Measurements from ENCODE around the gene TMEM244.
"Not testable (repeated sequence)": the region's sequence is repeated elsewhere in the genome, so short reads cannot be mapped to it uniquely, and the experiment has no call there.

TMEM244 gene

GRCh38 chr6:129812145-129812777 lies 48.9 kb downstream of the TMEM244 start:
- no peak for DNase-seq (ENCODE audit: low spot score)

- not testable (repeated sequence) for DNase-seq (ENCODE audit: low spot score)
These were observed 54.0 kb downstream of the TMEM244 start for GRCh38 chr6:129807141-129807540.

GRCh38 chr6:129802920-129803319 lies 58.2 kb downstream of the TMEM244 start:
- not testable (repeated sequence) for DNase-seq (ENCODE audit: low spot score)

- no peak for DNase-seq (ENCODE audit: low spot score)
These were observed 59.2 kb downstream of the TMEM244 start for GRCh38 chr6:129801909-129802308.

GRCh38 chr6:129795261-129795660 lies 65.9 kb downstream of the TMEM244 start:
- no peak for DNase-seq (ENCODE audit: low spot score)

GRCh38 chr6:129793447-129793846 lies 67.7 kb downstream of the TMEM244 start:
- no peak for DNase-seq (ENCODE audit: low spot score)

- no peak for DNase-seq (ENCODE audit: low spot score)
These were observed 69.1 kb downstream of the TMEM244 start for GRCh38 chr6:129792049-129792448.

- DNase-seq (ENCODE audit: low spot score): no peak
These were observed 70.3 kb downstream of the TMEM244 start for GRCh38 chr6:129790785-129791184.

GRCh38 chr6:129789974-129790373 lies 71.1 kb downstream of the TMEM244 start:
- no peak for DNase-seq (ENCODE audit: low spot score)

- no peak for DNase-seq (ENCODE audit: low spot score)
These were observed 73.3 kb downstream of the TMEM244 start for GRCh38 chr6:129787816-129788215.

GRCh38 chr6:129786548-129786947 lies 74.6 kb downstream of the TMEM244 start:
- no peak for DNase-seq (ENCODE audit: low spot score)

- DNase-seq (ENCODE audit: low spot score): no peak
These were observed 75.4 kb downstream of the TMEM244 start for GRCh38 chr6:129785756-129786135.

- DNase-seq (ENCODE audit: low spot score): no peak
These were observed 75.9 kb downstream of the TMEM244 start for GRCh38 chr6:129785047-129785755.
